ENCODE measurements around the gene LDLRAD4.

Gene LDLRAD4

DNA sequence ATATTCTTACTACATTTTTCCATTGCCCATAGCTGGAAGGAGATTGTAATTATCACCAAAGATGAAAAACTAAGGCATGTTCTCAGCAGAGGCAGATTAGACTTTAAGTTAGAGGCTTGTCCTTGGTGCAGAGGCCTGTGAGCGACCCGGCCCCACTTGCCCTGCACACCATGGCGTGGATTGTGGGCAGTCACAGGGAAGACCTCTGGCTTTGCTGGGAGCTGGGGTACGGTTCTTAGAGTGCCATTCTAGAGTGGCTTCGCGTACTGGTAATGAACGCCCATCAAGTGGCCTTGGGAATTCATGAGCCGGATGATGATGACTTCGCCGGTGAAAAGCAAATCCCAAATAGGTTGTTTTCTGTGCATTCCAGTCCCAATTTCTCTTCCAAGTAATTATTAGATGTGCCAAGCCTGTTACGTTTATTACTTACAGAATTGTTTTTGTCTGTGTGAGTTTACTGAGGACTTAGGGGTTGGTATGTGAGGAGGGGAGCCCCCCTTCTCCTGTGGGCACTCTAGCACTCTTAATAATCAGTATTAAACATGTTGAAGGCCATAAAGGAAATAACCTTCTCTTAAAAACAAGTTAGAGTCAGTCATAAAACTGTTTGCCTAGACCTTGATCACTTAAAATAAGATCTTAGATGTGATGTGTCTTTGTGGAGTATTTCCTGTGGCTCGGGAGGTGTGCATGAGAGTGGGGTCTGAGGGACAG is 90.6 kb downstream of the LDLRAD4 start:
- DNase-seq (ENCODE audit: low read depth) = no peak

DNA sequence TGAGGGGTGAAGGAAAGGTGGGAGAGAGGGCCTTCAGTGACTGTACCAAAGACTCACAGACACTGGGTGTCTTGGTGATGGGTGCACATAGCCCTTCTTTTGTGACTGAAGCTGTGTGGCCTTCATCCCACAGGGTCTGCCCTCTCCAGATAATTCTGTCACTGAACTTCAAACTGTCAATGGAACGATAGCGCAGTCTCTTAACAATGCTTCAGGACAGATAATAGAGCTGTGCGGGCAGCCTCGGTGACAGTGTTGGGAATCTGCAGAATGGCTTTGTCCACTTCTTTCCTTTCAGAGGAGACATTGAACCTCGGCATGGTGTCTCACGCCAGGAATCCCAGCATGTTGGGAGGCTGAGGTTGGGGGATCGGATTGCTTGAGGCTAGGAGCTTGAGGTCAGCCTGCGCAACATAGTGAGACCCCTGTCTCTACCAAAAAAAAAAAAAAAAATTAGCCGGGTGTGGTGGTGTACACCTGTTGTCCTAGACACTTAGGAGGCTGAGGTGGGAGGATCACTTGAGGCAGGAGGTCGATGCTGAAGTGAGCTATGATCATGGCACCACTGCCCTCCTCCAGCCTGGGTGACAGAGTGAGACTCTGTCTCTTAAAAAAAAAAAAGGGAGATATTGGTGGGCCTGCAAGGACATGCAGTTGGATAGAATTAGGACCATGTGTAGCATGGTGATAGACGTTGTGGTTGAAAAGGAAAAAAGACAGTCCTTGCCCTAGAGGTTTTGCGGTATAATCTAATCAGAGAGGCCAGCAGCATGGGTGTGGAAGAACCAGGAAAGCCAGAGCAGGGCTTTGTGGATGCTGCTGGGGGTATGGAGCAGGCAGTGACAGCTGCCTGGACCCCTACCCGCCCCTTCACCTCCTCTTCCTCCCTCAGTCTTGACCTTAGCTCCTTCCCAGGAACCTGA is 91.4 kb downstream of the LDLRAD4 start:
- no peak for DNase-seq (ENCODE audit: low read depth)

DNA sequence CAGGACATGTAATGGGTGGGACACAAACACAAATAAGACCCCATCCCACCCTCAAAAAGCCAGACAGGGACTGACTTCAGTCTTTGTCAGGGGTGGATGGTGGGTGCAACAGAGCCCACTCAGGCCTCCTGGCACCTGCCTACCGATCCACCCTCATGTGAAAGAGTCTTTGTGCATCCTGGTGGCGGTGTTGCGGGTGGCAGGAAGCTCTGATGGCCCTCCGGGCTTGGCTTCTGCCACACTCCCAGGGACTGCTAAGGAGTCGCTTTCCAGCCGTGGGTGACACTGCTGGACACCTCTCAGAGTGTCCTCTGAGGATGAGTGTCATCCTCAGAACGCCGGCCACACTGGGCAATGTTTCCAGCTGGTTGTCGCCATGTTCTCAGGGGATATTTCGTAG is 92.6 kb downstream of the LDLRAD4 start:
- no peak for DNase-seq (ENCODE audit: low read depth)

DNA sequence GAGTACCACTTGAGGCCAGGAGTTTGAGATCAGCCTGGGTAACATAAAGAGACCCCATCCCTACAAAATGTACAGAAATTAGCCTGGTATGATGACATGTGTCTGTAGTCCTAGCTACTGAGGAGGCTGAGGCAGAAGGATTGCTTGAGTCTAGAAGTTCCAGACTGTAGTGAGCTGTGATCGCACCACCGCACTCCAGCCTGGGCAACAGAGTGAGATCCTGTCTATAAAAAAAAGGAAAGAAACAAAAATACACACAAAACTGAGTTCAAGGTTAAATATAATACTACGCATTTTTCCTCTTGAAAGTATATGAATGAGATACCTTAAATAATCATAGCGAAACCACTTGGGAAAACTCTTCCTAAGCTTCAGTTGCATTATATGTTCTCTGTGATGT is 94.0 kb downstream of the LDLRAD4 start:
- no peak for DNase-seq (ENCODE audit: low read depth)

DNA sequence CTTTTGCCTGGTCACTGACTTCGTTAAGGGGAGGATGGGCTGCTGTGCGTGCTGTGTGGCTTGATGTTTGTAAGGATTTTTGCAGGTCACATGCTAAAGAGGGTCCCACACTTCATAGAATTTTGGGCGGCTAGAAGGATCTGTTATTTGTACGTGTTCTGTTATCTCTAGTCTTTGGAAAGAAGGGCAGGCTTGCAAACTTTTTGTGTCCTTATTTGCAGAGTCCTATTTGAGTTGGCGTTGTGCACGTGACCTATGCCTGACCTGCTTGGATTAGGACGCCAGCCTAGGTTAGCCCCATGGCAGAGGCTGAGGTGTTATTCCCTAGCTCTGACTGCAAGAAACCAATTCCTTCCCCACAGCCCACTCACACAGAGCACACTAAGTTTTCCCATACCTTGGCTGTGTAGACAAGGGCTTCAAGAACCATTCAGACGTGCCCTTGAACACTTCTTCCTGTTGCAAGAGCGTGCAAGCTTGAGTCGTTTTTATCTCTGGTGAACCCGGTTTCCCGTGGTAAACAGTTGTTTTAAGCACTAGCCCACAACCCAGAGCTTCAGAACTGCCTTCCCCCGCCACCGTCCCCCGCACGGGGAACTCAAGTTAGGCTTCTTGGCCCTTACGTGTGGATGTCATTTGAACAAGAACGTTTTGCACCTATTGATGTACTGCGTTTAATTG is 94.6 kb downstream of the LDLRAD4 start:
- no peak for DNase-seq (ENCODE audit: low read depth)

DNA sequence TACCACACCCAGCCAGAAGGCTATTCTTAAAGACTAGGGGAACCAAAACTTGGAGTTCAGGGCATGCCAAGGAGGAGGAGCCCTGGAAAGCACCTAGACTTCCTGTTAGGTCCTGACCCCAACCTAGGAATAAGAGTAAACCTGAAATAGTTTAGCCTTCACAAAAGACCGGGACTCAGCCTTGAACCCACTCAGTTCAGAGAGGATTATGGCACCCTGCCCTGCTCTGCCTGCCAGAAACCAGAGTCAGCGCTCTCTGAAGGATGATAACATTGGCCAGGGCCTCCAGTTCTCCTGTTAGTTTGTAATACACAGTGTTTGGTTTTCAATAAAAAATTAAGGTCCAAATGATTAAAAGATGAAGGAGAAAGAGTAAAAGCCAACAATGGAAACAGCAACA is 96.4 kb downstream of the LDLRAD4 start:
- no peak for DNase-seq (ENCODE audit: low read depth)

DNA sequence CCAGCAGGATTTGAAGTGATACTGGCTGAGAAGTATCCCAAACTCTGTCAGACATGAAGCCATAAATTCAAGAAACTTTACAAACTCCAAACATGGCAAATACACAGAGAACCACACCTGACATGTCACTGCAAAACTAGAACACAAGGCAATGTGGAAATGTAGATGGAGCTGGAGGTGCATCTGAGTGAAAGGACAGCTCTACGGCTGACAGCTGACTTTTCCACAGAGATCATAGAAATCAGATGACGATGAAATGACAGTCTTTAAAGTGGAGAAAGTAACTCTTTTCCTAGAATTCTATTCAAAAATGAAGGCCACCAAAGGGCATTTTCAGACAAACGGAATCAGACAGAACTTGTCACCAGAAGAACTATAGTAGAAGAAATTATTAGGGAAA is 97.5 kb downstream of the LDLRAD4 start:
- no peak for DNase-seq (ENCODE audit: low read depth)

DNA sequence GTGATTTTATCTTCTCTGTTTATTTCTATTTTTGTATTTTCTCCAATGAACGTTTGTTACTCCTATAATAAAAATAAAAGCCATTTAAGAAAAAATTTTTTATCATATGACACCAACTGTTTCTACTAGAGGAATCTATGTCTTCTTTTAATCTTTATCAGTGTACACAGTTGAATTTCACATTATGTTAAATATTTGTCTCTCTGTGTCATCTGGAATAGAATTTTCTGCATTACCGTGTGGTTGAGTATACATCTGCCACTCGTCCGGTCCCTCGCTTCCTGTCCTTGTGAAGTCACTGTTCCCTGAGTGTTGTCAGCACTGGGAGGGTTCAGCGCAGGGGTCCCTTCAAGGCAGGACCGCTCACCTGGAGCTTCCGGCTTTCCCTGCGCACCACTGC is 99.2 kb downstream of the LDLRAD4 start:
- no peak for DNase-seq (ENCODE audit: low read depth)

DNA sequence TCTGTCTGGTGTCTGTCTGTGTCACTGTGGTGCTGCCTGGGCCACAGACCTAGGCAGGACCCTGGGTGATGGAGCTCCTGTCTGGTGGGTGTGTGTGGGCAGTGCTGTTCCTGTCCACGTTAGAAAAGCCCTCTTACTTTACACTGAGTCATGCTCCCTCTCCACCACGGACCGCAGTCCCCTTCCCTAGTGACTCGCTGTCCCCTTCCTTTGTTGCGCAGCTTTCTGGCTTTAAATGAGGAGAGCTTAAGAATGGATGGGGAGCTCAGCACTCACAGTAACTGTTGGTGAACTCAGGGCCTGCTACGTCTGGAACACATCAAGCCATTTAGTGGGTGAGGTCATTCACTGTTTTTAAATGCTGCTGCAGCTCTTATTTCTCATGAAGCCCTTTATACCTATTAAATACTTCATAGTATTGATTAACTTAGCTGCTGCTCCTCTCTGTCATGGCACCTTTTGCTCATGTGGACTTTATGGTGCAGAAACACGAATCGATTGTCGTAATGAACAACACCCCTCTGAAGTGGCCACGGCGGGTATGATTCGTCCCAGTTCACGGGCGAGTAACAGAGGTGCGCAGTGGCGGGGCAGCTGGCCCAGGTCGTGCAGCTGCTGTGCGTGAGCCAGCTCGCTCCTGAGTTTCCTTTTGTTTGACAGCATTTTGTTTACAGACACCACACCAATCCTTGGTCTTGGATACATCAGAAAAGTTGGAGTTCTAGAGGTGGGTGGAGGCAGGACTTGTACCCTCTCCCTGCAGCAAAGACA is 100.4 kb downstream of the LDLRAD4 start:
- no peak for DNase-seq (ENCODE audit: low read depth)

DNA sequence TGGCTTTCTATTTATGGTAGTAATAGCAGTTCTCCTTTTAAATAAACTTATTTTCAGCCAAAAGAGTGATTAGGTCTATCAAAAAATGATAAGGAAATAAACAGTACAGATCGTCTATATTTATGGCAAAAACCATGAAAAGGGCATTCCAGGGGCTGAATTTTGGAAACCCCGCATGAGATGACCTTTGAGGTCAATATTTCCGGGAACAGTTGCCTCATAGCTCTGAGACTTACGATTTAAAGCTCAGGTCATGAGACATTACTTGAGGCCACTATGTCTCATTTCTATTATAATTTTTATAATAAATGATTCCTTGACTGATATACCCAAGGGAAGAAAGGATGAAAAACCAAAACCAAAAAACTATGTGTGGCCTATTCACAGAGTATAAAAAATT is 101.1 kb downstream of the LDLRAD4 start:
- DNase-seq (ENCODE audit: low read depth) = no peak

DNA sequence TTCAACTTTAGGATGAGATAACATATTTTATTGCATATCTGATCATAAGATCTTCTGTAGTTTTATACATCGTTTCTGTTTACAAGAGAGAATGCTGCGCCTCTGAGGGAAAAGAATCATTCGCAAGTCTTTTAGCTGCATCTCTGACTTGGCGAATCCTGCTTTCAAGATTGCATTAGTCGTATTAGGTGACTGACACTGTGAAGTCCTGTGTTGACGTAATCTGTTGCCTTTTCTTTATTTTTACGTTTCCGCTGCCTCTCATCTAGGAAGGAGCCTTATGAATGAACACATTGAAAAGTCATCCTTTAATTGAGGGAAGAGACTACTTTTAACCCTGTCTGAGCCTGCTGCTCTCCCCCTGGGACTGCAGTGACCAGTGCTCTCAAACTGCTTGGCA is 101.5 kb downstream of the LDLRAD4 start:
- no peak for DNase-seq (ENCODE audit: low read depth)

DNA sequence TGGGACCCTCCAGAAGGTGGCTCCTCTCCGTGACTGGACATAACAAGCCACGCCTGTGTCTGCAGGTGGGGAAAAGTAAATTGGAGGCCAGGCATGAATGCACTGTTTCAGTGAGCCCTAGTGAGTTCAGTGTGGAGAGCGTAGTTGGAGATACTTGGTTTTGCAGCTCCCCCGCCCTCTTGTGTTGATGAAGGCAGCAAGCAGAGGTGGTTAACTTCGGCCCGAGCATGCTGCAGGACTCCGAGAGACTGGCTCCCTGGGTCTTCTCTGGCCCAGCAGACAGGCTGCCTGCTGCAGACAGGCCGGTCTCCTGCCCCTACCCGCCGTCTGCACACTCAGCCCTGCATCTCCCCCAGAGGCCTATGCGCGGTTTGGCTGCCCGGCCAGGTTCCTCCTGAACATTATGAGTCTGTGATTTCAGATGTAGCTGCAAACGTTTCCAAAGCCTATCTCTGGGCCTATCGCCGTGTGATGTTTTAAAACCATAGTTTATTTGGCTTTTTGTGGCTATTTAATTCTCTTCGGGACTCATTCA is 102.4 kb downstream of the LDLRAD4 start:
- DNase-seq (ENCODE audit: low read depth) = no peak

DNA sequence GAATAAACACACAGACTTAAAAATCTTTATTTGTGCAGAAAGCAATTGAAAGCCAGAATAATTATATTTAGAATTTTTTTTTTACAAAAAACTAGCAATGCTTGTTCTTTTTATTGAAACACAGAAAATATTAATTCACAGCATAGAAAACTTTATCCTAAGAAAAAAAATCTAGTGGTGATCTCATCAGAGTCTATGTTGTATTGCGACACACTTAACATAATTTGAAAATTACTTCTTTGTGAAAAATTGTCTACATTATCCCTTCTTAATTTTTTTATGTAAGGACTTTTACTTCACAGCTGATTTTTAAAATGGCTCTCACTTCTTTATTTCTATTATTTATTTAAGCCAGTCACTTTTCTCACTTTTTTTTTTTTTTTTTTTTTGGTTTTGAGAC is 103.4 kb downstream of the LDLRAD4 start:
- no peak for DNase-seq (ENCODE audit: low read depth)

DNA sequence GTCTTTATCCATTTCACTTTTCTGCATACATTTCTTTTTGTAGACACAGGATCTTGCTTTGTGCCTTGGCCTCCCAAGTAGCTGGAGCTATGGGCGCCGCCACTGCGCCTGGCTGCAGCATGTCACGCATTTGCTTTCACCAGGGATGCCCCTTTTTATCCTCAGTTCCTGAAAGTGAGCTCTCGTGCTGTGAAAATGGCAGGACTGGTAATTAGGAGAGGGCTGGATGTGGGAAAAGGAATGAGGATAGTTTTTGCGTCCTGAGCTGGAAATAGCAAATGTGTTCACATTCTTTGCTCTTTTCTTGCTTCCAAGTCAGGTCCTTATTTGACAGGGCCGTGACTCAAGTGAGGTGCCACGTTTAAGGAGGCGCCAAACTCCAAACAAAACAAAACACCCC is 104.6 kb downstream of the LDLRAD4 start:
- DNase-seq (ENCODE audit: low read depth) = no peak

DNA sequence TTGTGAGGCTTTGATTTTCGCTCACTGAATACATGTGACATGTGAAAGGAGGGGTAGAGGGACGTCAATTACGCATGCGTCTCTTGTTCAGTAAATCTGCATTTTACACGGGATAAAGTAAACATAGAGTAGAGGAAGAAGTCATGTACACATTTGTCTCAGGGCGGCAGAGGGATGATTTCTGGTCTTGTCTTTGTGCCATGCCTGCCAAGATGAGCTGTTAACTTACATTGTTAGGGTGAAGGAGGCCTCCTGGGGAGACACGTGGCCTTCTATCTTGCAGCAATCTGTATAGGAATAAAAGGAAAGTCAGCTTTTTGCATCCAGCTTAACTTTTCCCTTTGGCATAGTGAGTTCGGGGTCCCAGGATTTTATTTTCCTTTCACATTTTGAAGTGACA is 106.3 kb downstream of the LDLRAD4 start:
- no peak for DNase-seq (ENCODE audit: low read depth)

DNA sequence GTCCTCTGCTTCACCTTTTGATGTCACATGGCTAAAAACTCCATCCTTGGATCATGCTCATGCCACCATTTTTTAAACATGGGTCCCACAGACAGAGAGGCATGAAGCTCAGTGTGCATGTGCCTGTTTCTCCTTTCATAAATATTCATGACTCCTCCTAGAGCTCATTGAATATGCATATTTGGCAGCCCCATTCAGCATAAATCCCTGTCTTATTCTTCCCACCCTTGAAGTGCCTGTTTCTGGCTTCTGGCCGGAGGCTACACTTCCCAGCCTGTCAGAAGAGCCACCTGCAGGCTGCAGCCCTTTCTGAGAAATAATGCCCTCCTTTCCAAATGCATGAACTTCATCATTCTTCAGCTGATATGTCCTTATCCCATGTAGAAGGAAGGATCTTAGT is 109.7 kb downstream of the LDLRAD4 start:
- no peak for DNase-seq (ENCODE audit: low read depth)

DNA sequence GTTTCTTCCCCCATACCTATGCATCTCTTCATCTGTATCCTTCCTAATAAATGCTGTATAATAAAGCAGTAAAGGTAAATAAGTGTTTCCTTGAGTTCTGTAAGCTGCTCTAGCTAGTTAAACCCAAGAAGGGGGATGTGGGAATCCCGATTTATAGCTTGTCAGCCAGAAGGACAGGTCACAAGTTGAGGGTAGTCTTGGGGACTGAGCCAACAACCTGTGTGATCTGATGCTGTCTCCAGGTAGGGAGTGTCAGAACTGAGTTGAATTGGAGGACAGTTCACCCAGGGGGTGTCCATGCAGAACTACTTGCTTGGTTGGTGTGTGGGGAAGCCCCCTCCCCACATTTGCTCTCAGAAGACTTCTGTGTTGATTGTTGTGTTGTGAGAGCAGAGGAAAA is 112.4 kb downstream of the LDLRAD4 start:
- DNase-seq (ENCODE audit: low read depth) = no peak

DNA sequence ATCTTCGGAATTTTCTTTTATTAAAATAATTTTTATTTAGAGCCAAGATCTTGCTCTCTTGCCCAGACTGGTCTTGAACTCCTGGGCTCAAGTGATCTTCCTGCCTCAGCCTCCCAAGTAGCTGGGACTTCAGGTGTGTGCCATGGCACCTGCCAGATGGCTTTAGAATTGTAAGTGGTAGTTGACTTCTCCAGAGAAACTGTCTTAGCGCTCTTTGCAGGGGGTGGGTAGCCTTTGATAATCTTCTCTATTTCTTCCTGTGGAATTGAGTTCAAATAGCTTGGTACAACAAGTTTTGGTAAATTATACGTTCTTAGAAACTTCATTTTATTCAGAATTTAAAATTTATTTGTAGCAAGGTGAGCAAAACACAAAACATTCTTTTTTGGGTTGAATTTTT is 113.3 kb downstream of the LDLRAD4 start:
- no peak for DNase-seq (ENCODE audit: low read depth)

DNA sequence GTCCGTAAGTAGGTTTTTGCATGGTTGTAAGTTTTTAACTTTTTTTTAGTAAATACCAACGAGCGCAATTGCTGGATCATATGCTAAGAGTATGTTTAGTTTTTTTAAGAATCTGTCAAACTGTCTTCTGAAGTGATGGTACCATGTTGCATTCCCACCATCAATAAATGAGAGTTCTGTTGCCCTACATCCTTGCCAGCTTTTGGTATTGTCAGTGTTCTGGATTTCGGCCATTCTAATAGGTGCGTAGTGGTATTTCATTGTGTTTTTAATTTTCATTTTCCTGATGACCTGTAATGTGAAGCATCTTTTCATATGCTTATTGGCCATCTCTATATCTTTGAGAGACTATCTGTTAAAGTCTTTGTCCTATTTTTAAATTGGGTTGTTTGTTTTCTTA is 114.3 kb downstream of the LDLRAD4 start:
- no peak for DNase-seq (ENCODE audit: low read depth)

DNA sequence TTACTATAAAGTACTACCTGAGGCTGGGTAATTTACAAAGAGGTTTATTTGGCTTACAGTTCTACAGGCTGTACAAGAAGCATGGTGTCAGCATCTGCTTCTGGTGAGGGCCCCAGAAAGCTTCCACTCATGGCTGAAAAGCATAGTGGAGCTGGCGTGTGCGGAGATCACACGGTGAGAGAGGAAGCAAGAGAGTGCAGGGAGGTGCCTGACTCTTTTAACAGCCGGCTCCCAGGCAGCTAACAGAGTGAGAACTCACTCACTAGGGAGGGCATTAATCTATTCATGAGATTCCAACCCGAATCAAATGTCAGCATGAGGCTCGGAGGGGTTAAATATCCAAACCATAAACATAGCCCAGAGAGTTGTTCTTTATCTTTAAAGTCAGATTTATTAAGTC is 117.3 kb downstream of the LDLRAD4 start:
- DNase-seq (ENCODE audit: low read depth) = no peak

DNA sequence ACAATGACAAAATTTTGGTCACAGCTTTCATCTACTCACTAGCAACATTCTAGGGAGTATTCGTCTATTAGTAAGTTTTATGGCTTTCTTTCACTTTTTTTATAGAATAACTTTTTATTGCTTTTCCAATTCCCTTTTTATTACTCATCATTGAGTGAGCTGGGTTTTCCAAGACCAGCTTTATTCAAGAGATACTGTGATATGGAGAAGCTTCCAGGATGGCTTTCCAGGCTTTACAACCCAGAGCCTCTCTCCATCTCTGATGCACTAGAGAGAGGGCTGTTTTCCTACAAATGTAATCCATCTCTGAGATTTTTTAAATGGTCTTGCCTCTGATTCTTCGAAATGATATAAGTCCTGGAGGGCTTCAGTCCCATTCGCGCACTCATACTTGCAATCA is 118.3 kb downstream of the LDLRAD4 start:
- no peak for DNase-seq (ENCODE audit: low read depth)

DNA sequence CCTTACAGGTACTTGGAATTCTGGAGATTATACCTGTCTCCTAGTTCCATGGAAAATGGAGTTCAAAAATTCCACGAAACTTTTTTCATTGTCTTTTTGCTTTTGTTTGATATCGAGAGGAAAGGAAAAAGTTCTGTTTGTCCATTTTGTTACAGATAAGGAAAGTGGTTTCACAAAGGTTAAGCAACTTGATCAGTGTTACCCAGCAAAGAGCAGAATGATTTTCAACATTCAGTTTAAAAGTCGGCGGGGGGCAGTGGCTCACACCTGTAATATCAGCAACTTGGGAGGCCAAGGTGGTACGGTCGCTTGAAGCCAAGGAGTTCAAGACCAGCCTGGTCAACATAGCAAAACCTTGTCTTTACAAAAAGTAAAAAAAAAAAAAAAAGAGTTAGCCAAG is 118.8 kb downstream of the LDLRAD4 start:
- DNase-seq (ENCODE audit: low read depth) = no peak
